Mesenchymal stem cell (in vitro differentiated cells and primary cell): Measurements from ENCODE around the gene LECT2.

Experiments
- DNase-seq: peaks from one replicate; pipeline ENCODE4 v3.0.0-alpha.2; 2013
- H2AFZ ChIP-seq: one replicate; pipeline ENCODE4 v1.6.1; 2013; ENCODE audit warnings: low read depth, mild to moderate bottlenecking, control low read depth, inconsistent platforms, low read length, moderate library complexity
- H2AK5ac ChIP-seq: 2 replicates; pipeline ENCODE4 v1.6.1; 2013; ENCODE audit warnings: low read length, moderate library complexity, mild to moderate bottlenecking, inconsistent platforms; ENCODE audit not compliant: severe bottlenecking
- H2BK120ac ChIP-seq: one replicate; pipeline ENCODE4 v1.6.1; 2013; ENCODE audit warnings: low read depth, mild to moderate bottlenecking, inconsistent platforms, low read length, moderate library complexity
- H2BK12ac ChIP-seq, 2 experiments: one replicate each; pipeline ENCODE4 v1.6.1; 2013; ENCODE audit warnings: inconsistent platforms in 2 of 2, low read length in 2 of 2, mild to moderate bottlenecking in 2 of 2, moderate library complexity in 2 of 2, control low read depth in 1 of 2
- H2BK15ac ChIP-seq: one replicate; pipeline ENCODE4 v1.6.1; 2013; ENCODE audit warnings: mild to moderate bottlenecking, low read depth, inconsistent platforms; ENCODE audit not compliant: poor library complexity, severe bottlenecking
- H2BK5ac ChIP-seq: 2 replicates; pipeline ENCODE4 v1.6.1; 2013; ENCODE audit warnings: low read depth, mild to moderate bottlenecking, low read length, control low read depth, inconsistent platforms; ENCODE audit not compliant: poor library complexity, severe bottlenecking
- H3K14ac ChIP-seq, 2 experiments: one replicate each; pipeline ENCODE4 v1.6.1; 2013; ENCODE audit warnings: inconsistent platforms in 2 of 2, low read length in 2 of 2, control low read depth in 1 of 2, mild to moderate bottlenecking in 1 of 2, moderate library complexity in 1 of 2
- H3K18ac ChIP-seq, 2 experiments: one replicate each; pipeline ENCODE4 v1.6.1; 2013; ENCODE audit warnings: inconsistent platforms in 2 of 2, low read length in 2 of 2, control low read depth in 1 of 2, low read depth in 1 of 2, mild to moderate bottlenecking in 1 of 2
- H3K23ac ChIP-seq, 2 experiments: one replicate each; pipeline ENCODE4 v1.6.1; 2013; ENCODE audit warnings: inconsistent platforms in 2 of 2, low read length in 2 of 2, mild to moderate bottlenecking in 2 of 2, moderate library complexity in 2 of 2, control low read depth in 1 of 2
- H3K27ac ChIP-seq: 2 replicates; pipeline ENCODE4 v1.5.1; 2013; ENCODE audit warnings: mild to moderate bottlenecking, moderate library complexity, low read length, control low read depth, inconsistent platforms; ENCODE audit not compliant: poor library complexity, severe bottlenecking
- H3K27me3 ChIP-seq, 2 experiments: 2 replicates each; pipeline versions ENCODE4 v1.6.1 to v1.7.0; 2013; ENCODE audit warnings: low read length in 2 of 2, mild to moderate bottlenecking in 2 of 2, moderate library complexity in 2 of 2, control low read depth in 1 of 2, inconsistent platforms in 1 of 2; ENCODE audit not compliant: control insufficient read depth in 1 of 2, insufficient read depth in 1 of 2
- H3K36me3 ChIP-seq, 2 experiments: 2 replicates each; pipeline versions ENCODE4 v1.6.1 to v1.7.0; 2013; ENCODE audit warnings: low read length in 2 of 2, control low read depth in 1 of 2, inconsistent platforms in 1 of 2, low read depth in 1 of 2, mild to moderate bottlenecking in 1 of 2; ENCODE audit not compliant: insufficient read depth in 2 of 2, control insufficient read depth in 1 of 2
- H3K4ac ChIP-seq, 2 experiments: one replicate each; pipeline ENCODE4 v1.6.1; 2013; ENCODE audit warnings: inconsistent platforms in 2 of 2, low read length in 2 of 2, mild to moderate bottlenecking in 2 of 2, moderate library complexity in 2 of 2, control low read depth in 1 of 2, low read depth in 1 of 2
- H3K4me1 ChIP-seq: 2 replicates; pipeline ENCODE4 v1.6.1; 2013; ENCODE audit warnings: low read depth, low read length, control low read depth; ENCODE audit not compliant: control insufficient read depth, insufficient read depth
- H3K4me2 ChIP-seq: 2 replicates; pipeline ENCODE4 v1.6.1; 2013; ENCODE audit warnings: low read length, mild to moderate bottlenecking, inconsistent platforms; ENCODE audit not compliant: poor library complexity, severe bottlenecking
- H3K4me3 ChIP-seq, 2 experiments: 2 replicates each; pipeline versions ENCODE4 v1.5.1 to v1.7.0; 2013; ENCODE audit warnings: low read length in 2 of 2, mild to moderate bottlenecking in 2 of 2, control low read depth in 1 of 2, low read depth in 1 of 2; ENCODE audit not compliant: insufficient read depth in 1 of 2
- H3K79me1 ChIP-seq: replicated peaks from 2 replicates; pipeline ENCODE4 v1.6.1; 2013; ENCODE audit warnings: mild to moderate bottlenecking, control low read depth, low read length, inconsistent platforms; ENCODE audit not compliant: poor library complexity, severe bottlenecking
- H3K9ac ChIP-seq: 2 replicates; pipeline ENCODE4 v1.7.0; 2013; ENCODE audit warnings: mild to moderate bottlenecking, low read length, moderate library complexity
- H3K9me3 ChIP-seq: 2 replicates; pipeline ENCODE4 v1.7.0; 2013; ENCODE audit warnings: mild to moderate bottlenecking, low read length; ENCODE audit not compliant: control insufficient read depth
- H4K8ac ChIP-seq: one replicate; pipeline ENCODE4 v1.6.1; 2013; ENCODE audit warnings: inconsistent platforms, mild to moderate bottlenecking, low read length, moderate library complexity
- H4K91ac ChIP-seq: one replicate; pipeline ENCODE4 v1.6.1; 2013; ENCODE audit warnings: mild to moderate bottlenecking, low read length, inconsistent platforms
- WGBS: methylation state at CpG from one replicate; pipeline ENCODE4 v1.1.7; 2013; ENCODE audit warnings: mixed read lengths; 5-methylcytosine and 5-hydroxymethylcytosine counted together

Gene LECT2

GRCh38 chr5:135905144-135905543 is 49.6 kb downstream of the LECT2 start:
- Histone ChIP-seq H2BK5ac (no peak overlapping the region), H2BK12ac (no peak overlapping the region), H3K4me3 (no peak overlapping the region), H4K8ac (no peak overlapping the region), H3K18ac (no peak overlapping the region), H3K4me2 (no peak overlapping the region), H4K91ac (no peak overlapping the region), H2BK120ac (no peak overlapping the region), H3K4ac (no peak overlapping the region), H3K14ac (no peak overlapping the region), H3K36me3 (no peaks in the 10 kb centered on the region), H3K27me3 (peaks cover 39 to 42% of the 10 kb centered on the region in 2 experiments), H2BK15ac (no peak overlapping the region), H3K9me3 (no peaks in the 10 kb centered on the region), H3K23ac (no peak overlapping the region), H3K9ac (no peak overlapping the region), H2AK5ac (no peak overlapping the region), H2AFZ (no peak overlapping the region), H3K4me1 (no peaks in the 10 kb centered on the region), H3K79me1 (no peaks in the 10 kb centered on the region), H3K27ac (no peak overlapping the region)
- 100% methylated on average over 1 of the region's 1 CpG for WGBS
- no peak for DNase-seq

GRCh38 chr5:135901633-135902032 is 53.1 kb downstream of the LECT2 start:
- H4K8ac ChIP-seq: no peak overlapping the region
- H3K79me1 ChIP-seq: no peaks in the 10 kb centered on the region
- H2BK15ac ChIP-seq: no peak overlapping the region
- no peak overlapping the region for H3K4me2 ChIP-seq
- no peak overlapping the region for H4K91ac ChIP-seq
- no peak for DNase-seq
- H2AFZ ChIP-seq: no peak overlapping the region
- H3K4ac ChIP-seq: no peak overlapping the region
- no peak overlapping the region for H3K4me3 ChIP-seq
- no peak overlapping the region for H3K27ac ChIP-seq
- H3K23ac ChIP-seq: no peak overlapping the region
- H3K36me3 ChIP-seq: no peaks in the 10 kb centered on the region
- 47% methylated on average over 2 of the region's 3 CpGs for WGBS
- no peak overlapping the region for H3K14ac ChIP-seq
- H3K27me3 ChIP-seq: peaks cover 34 to 43% of the 10 kb centered on the region in 2 experiments
- H2AK5ac ChIP-seq: no peak overlapping the region
- no peak overlapping the region for H3K9ac ChIP-seq
- H3K4me1 ChIP-seq: no peaks in the 10 kb centered on the region
- H3K18ac ChIP-seq: no peak overlapping the region
- no peak overlapping the region for H2BK120ac ChIP-seq
- no peak overlapping the region for H2BK12ac ChIP-seq
- no peak overlapping the region for H2BK5ac ChIP-seq
- no peaks in the 10 kb centered on the region for H3K9me3 ChIP-seq

GRCh38 chr5:135900276-135900675 is 54.5 kb downstream of the LECT2 start:
- H3K4me1 ChIP-seq: no peaks in the 10 kb centered on the region
- no peak overlapping the region for H4K8ac ChIP-seq
- no peak overlapping the region for H3K14ac ChIP-seq
- peaks cover 42 to 48% of the 10 kb centered on the region in 2 experiments for H3K27me3 ChIP-seq
- H3K79me1 ChIP-seq: no peaks in the 10 kb centered on the region
- 100% methylated on average over 1 of the region's 3 CpGs for WGBS
- H3K23ac ChIP-seq: no peak overlapping the region
- no peak overlapping the region for H3K18ac ChIP-seq
- H3K4me2 ChIP-seq: no peak overlapping the region
- H2BK12ac ChIP-seq: no peak overlapping the region
- H3K9me3 ChIP-seq: no peaks in the 10 kb centered on the region
- H2AK5ac ChIP-seq: no peak overlapping the region
- H2BK120ac ChIP-seq: no peak overlapping the region
- H3K4ac ChIP-seq: no peak overlapping the region
- no peaks in the 10 kb centered on the region for H3K36me3 ChIP-seq
- no peak for DNase-seq
- H4K91ac ChIP-seq: no peak overlapping the region
- H2BK15ac ChIP-seq: no peak overlapping the region
- H2BK5ac ChIP-seq: no peak overlapping the region
- no peak overlapping the region for H3K4me3 ChIP-seq
- no peak overlapping the region for H2AFZ ChIP-seq
- no peak overlapping the region for H3K27ac ChIP-seq
- H3K9ac ChIP-seq: no peak overlapping the region

- no peak overlapping the region for H2BK15ac ChIP-seq
- H4K8ac ChIP-seq: no peak overlapping the region
- WGBS: 69% methylated on average over 6 of the region's 6 CpGs
- no peak overlapping the region for H3K9ac ChIP-seq
- H2BK5ac ChIP-seq: no peak overlapping the region
- H3K79me1 ChIP-seq: no peaks in the 10 kb centered on the region
- no peaks in the 10 kb centered on the region for H3K36me3 ChIP-seq
- no peak overlapping the region for H3K18ac ChIP-seq
- no peaks in the 10 kb centered on the region for H3K4me1 ChIP-seq
- no peak overlapping the region for H3K14ac ChIP-seq
- no peak overlapping the region for H3K27ac ChIP-seq
- no peak overlapping the region for H3K23ac ChIP-seq
- no peak overlapping the region for H4K91ac ChIP-seq
- no peak for DNase-seq
- H3K4me3 ChIP-seq: no peak overlapping the region
- peaks cover 46 to 47% of the 10 kb centered on the region in 2 experiments for H3K27me3 ChIP-seq
- no peak overlapping the region for H2BK120ac ChIP-seq
- H3K4me2 ChIP-seq: no peak overlapping the region
- H3K4ac ChIP-seq: no peak overlapping the region
- H2AFZ ChIP-seq: no peak overlapping the region
- H2AK5ac ChIP-seq: no peak overlapping the region
- no peak overlapping the region for H2BK12ac ChIP-seq
- H3K9me3 ChIP-seq: no peaks in the 10 kb centered on the region
Observed at GRCh38 chr5:135898651-135899050, 56.1 kb downstream of the LECT2 start.
